Measurements from ENCODE around the gene HNRNPU. TPM values are rescaled to one million over a fixed set of nuclear protein-coding genes. Genes with fewer than 3 reads are reported as not detected.
A peak's percentile ranks its signal among the peaks of the same experiment; 100 is the strongest.

HNRNPU gene
- total and polyA plus RNA-seq, 2 of the 13 experiments (the other 11 are each of a cell fraction or from before 2014, with no cell fraction given): 101 to 508 TPM

GRCh38 chr1:244817415-244817894 lies 46.9 kb downstream of the HNRNPU start (continued):
- TF ChIP-seq ZNF512B (CRISPR knock-in tag; IDR thresholded peaks at IDR 0.05; ENCODE audit: borderline replicate concordance) (no peak), HOXA3 (CRISPR knock-in tag; IDR thresholded peaks at IDR 0.05) (peak; percentile 87), ZBTB49 (CRISPR knock-in tag; IDR thresholded peaks at IDR 0.05; ENCODE audit: borderline replicate concordance) (no peak), ELF3 (CRISPR knock-in tag; IDR thresholded peaks at IDR 0.05) (peak; percentile 43; the same call in 1 of the 2 replicates), SMC3 (IDR thresholded peaks at IDR 0.05; ENCODE audit: low read length) (no peak), ZNF362 (CRISPR knock-in tag; IDR thresholded peaks at IDR 0.05; ENCODE audit: borderline replicate concordance) (peak; percentile 54; the same call in 1 of the 2 replicates), RFXAP (CRISPR knock-in tag; IDR thresholded peaks at IDR 0.05; ENCODE audit: borderline replicate concordance) (0 out of 2 replicates have a peak, but pooled peaks have one; percentile 29), NCOR1 (IDR thresholded peaks at IDR 0.05; ENCODE audit: borderline replicate concordance, low read length) (peak; percentile 57; the same call in 1 of the 2 replicates), FOXO4 (CRISPR knock-in tag; conservative IDR thresholded peaks at IDR 0.05) (no peak), CEBPZ (IDR thresholded peaks at IDR 0.05; ENCODE audit: low read length) (no peak), SKI (IDR thresholded peaks at IDR 0.05; ENCODE audit: partially characterized antibody) (no peak), NR2C2 (CRISPR knock-in tag; IDR thresholded peaks at IDR 0.05; ENCODE audit: borderline replicate concordance) (0 out of 2 replicates have a peak, but pooled peaks have one; percentile 16), ZNF30 (CRISPR knock-in tag; IDR thresholded peaks at IDR 0.05) (no peak), HIC2 (CRISPR knock-in tag; IDR thresholded peaks at IDR 0.05; ENCODE audit: low read depth) (no peak), HMG20A (CRISPR knock-in tag; IDR thresholded peaks at IDR 0.05; ENCODE audit: borderline replicate concordance) (peak; percentile 28; the same call in 1 of the 2 replicates), MLLT10 (CRISPR knock-in tag; IDR thresholded peaks at IDR 0.05) (no peak)

All from HepG2 (cell line).